Testis (tissue), 2 donors: ENCODE data around the gene TNFRSF13B.

Experiments
- POLR2A ChIP-seq: fragments of 450-650 bp; IDR thresholded peaks from one replicate; pipeline ENCODE4 v1.6.1; 2017; ENCODE audit warnings: antibody characterized with exemption, mild to moderate bottlenecking, moderate library complexity
- TF ChIP-seq, protein P1 (sequence below), 3 experiments: fragments of 450-650 bp in 2 of 3; fragments of 200-600 bp in 1 of 3; sonication (generic) in 1 of 3; IDR thresholded peaks; one replicate each; pipeline ENCODE4 v1.5.1; 2016 to 2019; ENCODE audit warnings: antibody characterized with exemption in 3 of 3, mild to moderate bottlenecking in 2 of 3, moderate library complexity in 1 of 3

DNA sequence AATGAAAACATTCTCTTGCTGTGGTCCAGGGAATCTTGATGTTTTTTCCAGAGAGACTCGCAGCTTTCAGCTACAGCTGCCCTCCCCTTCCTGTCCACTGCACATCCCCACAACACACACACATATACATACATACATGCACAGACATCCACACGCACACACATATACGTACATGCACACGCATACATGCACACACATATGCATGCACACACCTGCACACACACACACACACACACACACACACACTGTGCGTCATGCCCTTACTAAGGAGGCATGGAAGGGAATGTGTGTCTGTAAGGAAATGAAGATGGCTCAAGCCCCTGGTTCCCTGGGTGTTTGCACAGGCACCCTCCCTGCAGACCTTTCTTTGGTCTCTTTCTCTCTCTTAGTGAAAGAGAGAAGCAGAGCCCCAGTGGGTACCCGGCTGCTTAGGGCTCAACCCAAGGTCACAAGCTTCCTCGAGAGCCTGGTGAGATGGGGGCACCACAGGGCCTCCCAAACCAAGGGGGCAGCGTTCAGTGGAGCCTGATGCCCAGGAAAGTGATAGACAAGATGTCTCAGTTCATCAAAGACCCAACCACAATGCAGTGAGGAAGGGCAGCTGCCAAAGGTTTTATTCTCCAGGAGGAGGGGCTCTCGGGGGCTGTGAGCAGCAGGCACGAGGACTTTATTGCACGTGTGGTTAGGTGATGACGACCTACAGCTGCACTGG, 33.3 kb downstream of the TNFRSF13B start:
- TF ChIP-seq, protein P1, sequence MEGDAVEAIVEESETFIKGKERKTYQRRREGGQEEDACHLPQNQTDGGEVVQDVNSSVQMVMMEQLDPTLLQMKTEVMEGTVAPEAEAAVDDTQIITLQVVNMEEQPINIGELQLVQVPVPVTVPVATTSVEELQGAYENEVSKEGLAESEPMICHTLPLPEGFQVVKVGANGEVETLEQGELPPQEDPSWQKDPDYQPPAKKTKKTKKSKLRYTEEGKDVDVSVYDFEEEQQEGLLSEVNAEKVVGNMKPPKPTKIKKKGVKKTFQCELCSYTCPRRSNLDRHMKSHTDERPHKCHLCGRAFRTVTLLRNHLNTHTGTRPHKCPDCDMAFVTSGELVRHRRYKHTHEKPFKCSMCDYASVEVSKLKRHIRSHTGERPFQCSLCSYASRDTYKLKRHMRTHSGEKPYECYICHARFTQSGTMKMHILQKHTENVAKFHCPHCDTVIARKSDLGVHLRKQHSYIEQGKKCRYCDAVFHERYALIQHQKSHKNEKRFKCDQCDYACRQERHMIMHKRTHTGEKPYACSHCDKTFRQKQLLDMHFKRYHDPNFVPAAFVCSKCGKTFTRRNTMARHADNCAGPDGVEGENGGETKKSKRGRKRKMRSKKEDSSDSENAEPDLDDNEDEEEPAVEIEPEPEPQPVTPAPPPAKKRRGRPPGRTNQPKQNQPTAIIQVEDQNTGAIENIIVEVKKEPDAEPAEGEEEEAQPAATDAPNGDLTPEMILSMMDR (IDR thresholded peaks at IDR 0.05) = no peak
- no peak for TF ChIP-seq POLR2A
